A549 (cell line): ENCODE data around the gene COA8. TPM values are rescaled to one million over a fixed set of nuclear protein-coding genes. Genes with fewer than 3 reads are reported as not detected.

Experiments used
- ATAC-seq, 2 experiments: fragments of 200-7000 bp in 1 of 2; fragments of >200 bp in 1 of 2; cut with Nextera tagmentation in 1 of 2; cut with Tn5 transposase in 1 of 2; 3 replicates each; pipeline versions ENCODE4 v1.8.0 to v1.9.1; 2018 to 2020; ENCODE audit warnings: mild to moderate bottlenecking in 1 of 2, moderate library complexity in 1 of 2
- CTCF ChIA-PET: fragments of 300-600 bp; sonication (Branson Sonifier 250); formaldehyde crosslinking; extraction: SDS; loops from one replicate; lab custom pipeline; 2021; ENCODE audit warnings: antibody characterized with exemption, inconsistent platforms; lab: Yijun Ruan, JAX
- POLR2A ChIA-PET: fragments of 350-600 bp; formaldehyde crosslinking; extraction: SDS; loops from one replicate; lab custom pipeline; 2021; ENCODE audit warnings: antibody characterized with exemption, inconsistent platforms; lab: Yijun Ruan, JAX
- DNase-seq, 2 experiments: peaks; one replicate each; pipeline versions ENCODE4 v3.0.0 to v3.0.0-alpha.2; 2011 to 2016; ENCODE audit warnings: low read depth in 1 of 2, low spot score in 1 of 2
- FAIRE-seq: peaks from 2 replicates; lab custom pipeline; 2011; peaks lifted over from hg19 to GRCh38; lab: Jason Lieb, UNC
- H3K27ac ChIP-seq, 2 experiments: fragments of >200 bp; sonication (Bioruptor Twin); formaldehyde crosslinking; 3 replicates each; pipeline ENCODE4 v1.5.1; 2016 to 2017
- H3K4me1 ChIP-seq: fragments of >200 bp; sonication (Bioruptor Twin); formaldehyde crosslinking; 3 replicates; pipeline ENCODE4 v1.6.1; 2016
- H3K4me2 ChIP-seq: fragments of >200 bp; sonication (Bioruptor Twin); formaldehyde crosslinking; 3 replicates; pipeline ENCODE4 v1.6.1; 2016
- H3K4me3 ChIP-seq: fragments of >200 bp; sonication (Bioruptor Twin); formaldehyde crosslinking; 3 replicates; pipeline ENCODE4 v1.5.1; 2016
- H3K9me3 ChIP-seq: fragments of >200 bp; sonication (Bioruptor Twin); formaldehyde crosslinking; 3 replicates; pipeline ENCODE4 v1.6.1; 2016
- CBX2 ChIP-seq: fragments of 200-600 bp; sonication (generic); IDR thresholded peaks from 2 replicates; pipeline ENCODE4 v1.6.1; 2016; ENCODE audit warnings: low read depth, mild to moderate bottlenecking, borderline replicate concordance
- CBX8 ChIP-seq: fragments of 200-600 bp; sonication (generic); IDR thresholded peaks from 2 replicates; pipeline ENCODE4 v1.6.1; 2016
- CTCF ChIP-seq: fragments of >200 bp; sonication (Bioruptor Twin); formaldehyde crosslinking; IDR thresholded peaks from 3 replicates; pipeline ENCODE4 v1.5.1; 2016
- ELK1 ChIP-seq: fragments of 150-350 bp; IDR thresholded peaks from 2 replicates; pipeline ENCODE4 v1.6.1; 2014; ENCODE audit warnings: low read depth, mild to moderate bottlenecking, low read length
- ESRRA ChIP-seq: fragments of 150-350 bp; IDR thresholded peaks from 2 replicates; pipeline ENCODE4 v1.6.1; 2014; ENCODE audit warnings: mild to moderate bottlenecking, low read length, borderline replicate concordance
- FOSL2 ChIP-seq, 2 experiments: fragments of 450-650 bp in 1 of 2; fragments of >200 bp in 1 of 2; sonication (Bioruptor Twin) in 1 of 2; formaldehyde crosslinking; IDR thresholded peaks; 2 replicates each; pipeline versions ENCODE4 v1.5.0 to v1.6.1; 2016 to 2020; ENCODE audit warnings: mild to moderate bottlenecking in 1 of 2, moderate library complexity in 1 of 2
- GATA3 ChIP-seq: IDR thresholded peaks from 2 replicates; pipeline ENCODE4 v1.6.1; 2012; ENCODE audit warnings: borderline replicate concordance
- HDAC2 ChIP-seq: fragments of 200-600 bp; sonication (generic); IDR thresholded peaks from 2 replicates; pipeline ENCODE4 v1.6.1; 2016
- HOXA7 ChIP-seq: fragments of 250-450 bp; sonication (Bioruptor Pico); IDR thresholded peaks from 2 replicates; pipeline ENCODE4 v1.5.0; 2020; ENCODE audit warnings: mild to moderate bottlenecking, moderate library complexity
- KDM1A ChIP-seq: fragments of 200-600 bp; sonication (generic); IDR thresholded peaks from 2 replicates; pipeline ENCODE4 v1.6.1; 2016; ENCODE audit warnings: low read depth, mild to moderate bottlenecking
- KDM5A ChIP-seq: fragments of 200-600 bp; sonication (generic); IDR thresholded peaks from 2 replicates; pipeline ENCODE4 v1.6.1; 2016; ENCODE audit warnings: antibody characterized with exemption, mild to moderate bottlenecking
- MAFK ChIP-seq: fragments of 450-650 bp; IDR thresholded peaks from 2 replicates; pipeline ENCODE4 v1.6.1; 2014; ENCODE audit not compliant: partially characterized antibody
- MAZ ChIP-seq: fragments of 150-350 bp; IDR thresholded peaks from 2 replicates; pipeline ENCODE4 v1.6.1; 2014; ENCODE audit warnings: antibody characterized with exemption, low read depth, low read length, borderline replicate concordance
- NFE2L2 ChIP-seq: fragments of 150-350 bp; conservative IDR thresholded peaks from 2 replicates; pipeline ENCODE4 v1.6.1; 2014; ENCODE audit warnings: low read length
- POLR2A ChIP-seq: IDR thresholded peaks from 2 replicates; pipeline ENCODE4 v1.6.1; 2012; ENCODE audit warnings: mild to moderate bottlenecking, low read length
- POLR2AphosphoS2 ChIP-seq: conservative IDR thresholded peaks from 2 replicates; pipeline ENCODE4 v1.6.1; 2012; ENCODE audit warnings: low read length, improper control_type of control experiment, inconsistent platforms
- RCOR1 ChIP-seq: fragments of 150-350 bp; IDR thresholded peaks from 2 replicates; pipeline ENCODE4 v1.6.1; 2014; ENCODE audit warnings: antibody characterized with exemption, low read length, low read depth
- TP53 ChIP-seq: fragments of 250-450 bp; sonication (Bioruptor Pico); IDR thresholded peaks from 2 replicates; pipeline ENCODE4 v1.5.0; 2021; ENCODE audit warnings: mild to moderate bottlenecking, moderate library complexity
- ZNF302 ChIP-seq: fragments of 250-450 bp; sonication (Bioruptor Pico); IDR thresholded peaks from 2 replicates; pipeline ENCODE4 v1.9.0; 2021; ENCODE audit warnings: inconsistent platforms, mild to moderate bottlenecking, moderate library complexity
- WGBS: methylation state at CpG from one replicate; pipeline ENCODE4 v1.1.6; 2017; ENCODE audit errors: missing lambda C conversion rate; 5-methylcytosine and 5-hydroxymethylcytosine counted together
- polyA plus RNA-seq, 4 experiments: library from polyadenylated mRNA; depleted of rRNA in 3 of 4; stranded (reverse); fragments of >200 nt; fragmentation: RNase III in 1 of 4; extraction: RNeasy Plus Mini Kit Qiagen cat#74134 plus additional on column Dnase treatment in 1 of 4; gene quantifications; 2 replicates in 3 of 4; 3 replicates in 1 of 4; pipeline ENCODE4 v1.2.3, GENCODE V29; 2011 to 2017
- TF ChIP-seq, protein P1 (sequence below): fragments of 450-650 bp; IDR thresholded peaks from 2 replicates; pipeline ENCODE4 v1.6.1; 2014; ENCODE audit warnings: antibody characterized with exemption
- TF ChIP-seq, protein P2 (sequence below): IDR thresholded peaks from 2 replicates; pipeline ENCODE4 v1.6.1; 2012; ENCODE audit warnings: low read depth, borderline replicate concordance
- TF ChIP-seq, protein P3 (sequence below): fragments of 250-450 bp; sonication (Bioruptor Pico); IDR thresholded peaks from 2 replicates; pipeline ENCODE4 v1.5.0; 2020; ENCODE audit warnings: low read depth, mild to moderate bottlenecking, moderate library complexity
- TF ChIP-seq, protein P4 (sequence below): IDR thresholded peaks from 2 replicates; pipeline ENCODE4 v1.6.1; 2012

Gene COA8
- polyA plus RNA-seq, 2 of the 4 experiments (the other 2 are of a cell fraction), result 29.8 to 34.9 TPM

DNA sequence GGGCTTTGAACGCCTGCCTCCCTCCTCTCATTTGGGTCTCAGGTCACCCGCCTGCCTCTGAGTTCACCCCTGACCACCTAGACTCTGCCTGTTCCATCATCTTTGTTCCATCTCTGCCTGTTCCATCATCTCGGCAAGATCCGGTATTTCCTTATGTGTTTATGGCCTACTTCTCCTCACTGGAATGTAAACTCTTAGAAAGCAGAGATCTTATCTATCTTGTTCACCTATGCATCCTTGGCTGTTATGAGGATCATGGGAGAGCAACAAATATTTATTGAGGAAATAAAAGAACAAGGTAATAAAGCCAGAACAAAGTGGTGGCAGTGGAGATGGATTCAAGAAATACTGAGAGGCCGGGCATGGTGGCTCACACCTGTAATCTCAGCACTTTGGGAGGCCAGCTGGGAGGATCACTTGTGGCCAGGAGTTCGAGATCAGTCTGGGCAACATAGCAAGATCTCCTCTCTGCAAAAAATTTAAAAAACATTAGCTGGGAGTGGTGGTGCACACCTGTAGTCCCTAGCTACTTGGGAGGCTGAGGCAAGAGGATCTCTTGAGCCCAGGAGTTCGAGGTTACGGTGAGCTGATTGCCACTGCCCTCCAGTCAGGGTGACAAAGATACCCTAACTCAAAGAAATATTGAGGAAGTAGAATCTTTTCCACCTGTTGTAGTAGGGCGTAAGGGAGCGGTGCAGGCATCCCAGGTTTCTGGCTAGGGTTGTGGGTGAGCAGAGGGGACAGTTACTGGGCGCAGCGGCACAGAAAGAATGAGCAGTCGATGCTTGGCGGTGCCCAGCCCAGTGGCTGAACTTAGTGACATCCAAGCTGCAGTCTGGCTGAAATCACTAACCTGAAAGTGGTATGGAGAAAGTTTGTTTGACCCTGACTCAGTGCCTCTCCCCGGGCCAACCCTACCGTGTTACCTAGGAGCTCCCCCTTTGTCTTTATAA is 64.6 kb downstream of the COA8 start:
- DNase-seq (no peak), FAIRE-seq (no peak), ATAC-seq (no peak)
- H3K4me2 ChIP-seq, result peak overlapping the region; percentile 76
- 83% methylated on average over 16 of the region's 16 CpGs for whole genome bisulfite sequencing
- CTCF ChIA-PET, result interaction anchor here (1.0 kb wide), 1 partner anchor 44 kb away, joined by 3 read pairs; no protein-coding TSS in a partner anchor
- POLR2A ChIA-PET, result interaction anchor here (0.5 kb wide), 1 partner anchor 12 kb away, joined by 3 read pairs; no protein-coding TSS in a partner anchor
- peak overlapping the region; percentile 96 to 98 for H3K27ac ChIP-seq
- no peak for TF ChIP-seq CBX8
- TF ChIP-seq POLR2AphosphoS2, result no peak
- TF ChIP-seq GATA3, result no peak
- no peak for TF ChIP-seq ESRRA
- TF ChIP-seq KDM5A, result no peak
- no peak for TF ChIP-seq CBX2
- TF ChIP-seq HDAC2, result no peak
- TF ChIP-seq ZNF302 (CRISPR knock-in tag), result no peak
- no peak for TF ChIP-seq HOXA7 (CRISPR knock-in tag)
- TF ChIP-seq MAZ, result no peak
- TF ChIP-seq, protein P1, sequence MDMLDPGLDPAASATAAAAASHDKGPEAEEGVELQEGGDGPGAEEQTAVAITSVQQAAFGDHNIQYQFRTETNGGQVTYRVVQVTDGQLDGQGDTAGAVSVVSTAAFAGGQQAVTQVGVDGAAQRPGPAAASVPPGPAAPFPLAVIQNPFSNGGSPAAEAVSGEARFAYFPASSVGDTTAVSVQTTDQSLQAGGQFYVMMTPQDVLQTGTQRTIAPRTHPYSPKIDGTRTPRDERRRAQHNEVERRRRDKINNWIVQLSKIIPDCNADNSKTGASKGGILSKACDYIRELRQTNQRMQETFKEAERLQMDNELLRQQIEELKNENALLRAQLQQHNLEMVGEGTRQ, result no peak
- TF ChIP-seq, protein P2, sequence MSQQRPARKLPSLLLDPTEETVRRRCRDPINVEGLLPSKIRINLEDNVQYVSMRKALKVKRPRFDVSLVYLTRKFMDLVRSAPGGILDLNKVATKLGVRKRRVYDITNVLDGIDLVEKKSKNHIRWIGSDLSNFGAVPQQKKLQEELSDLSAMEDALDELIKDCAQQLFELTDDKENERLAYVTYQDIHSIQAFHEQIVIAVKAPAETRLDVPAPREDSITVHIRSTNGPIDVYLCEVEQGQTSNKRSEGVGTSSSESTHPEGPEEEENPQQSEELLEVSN, result no peak
- TF ChIP-seq, protein P3, sequence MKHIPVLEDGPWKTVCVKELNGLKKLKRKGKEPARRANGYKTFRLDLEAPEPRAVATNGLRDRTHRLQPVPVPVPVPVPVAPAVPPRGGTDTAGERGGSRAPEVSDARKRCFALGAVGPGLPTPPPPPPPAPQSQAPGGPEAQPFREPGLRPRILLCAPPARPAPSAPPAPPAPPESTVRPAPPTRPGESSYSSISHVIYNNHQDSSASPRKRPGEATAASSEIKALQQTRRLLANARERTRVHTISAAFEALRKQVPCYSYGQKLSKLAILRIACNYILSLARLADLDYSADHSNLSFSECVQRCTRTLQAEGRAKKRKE (CRISPR knock-in tag), result no peak
- TF ChIP-seq KDM1A, result no peak
- no peaks in the 10 kb centered on the region for H3K9me3 ChIP-seq
- H3K4me3 ChIP-seq, result no peak overlapping the region
- peaks cover 47% of the 10 kb centered on the region for H3K4me1 ChIP-seq

DNA sequence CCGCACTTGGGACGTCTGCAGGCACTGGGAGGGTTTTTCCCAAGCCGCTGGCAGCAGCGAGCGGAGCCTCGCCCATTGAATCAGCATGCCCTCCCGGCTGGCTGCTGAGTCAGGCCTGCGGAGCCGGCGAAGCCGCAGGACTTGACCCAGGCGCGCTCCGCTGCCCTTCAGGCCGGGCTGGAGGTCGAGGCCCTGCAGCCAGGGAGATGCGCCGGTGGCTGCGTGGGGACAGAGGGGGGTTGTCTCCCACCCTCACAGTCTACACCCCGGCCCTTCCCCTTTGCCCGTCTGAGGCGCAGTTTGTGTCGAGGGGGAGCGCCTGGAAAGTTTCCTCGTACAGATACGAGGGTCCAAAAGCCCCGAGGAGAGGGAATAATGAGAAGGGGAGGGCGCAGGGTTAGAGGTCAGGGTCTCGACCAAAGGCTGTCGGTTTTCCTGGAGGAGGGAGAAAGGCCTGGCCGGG is 65.5 kb downstream of the COA8 start:
- H3K4me3 ChIP-seq, result peak overlapping the region; percentile 78
- peak overlapping the region; percentile 96 to 98 for H3K27ac ChIP-seq
- peaks cover 48% of the 10 kb centered on the region for H3K4me1 ChIP-seq
- FAIRE-seq (no peak), ATAC-seq (peak; percentile 73 to 76), DNase-seq (peak; percentile 72 to 83)
- no peaks in the 10 kb centered on the region for H3K9me3 ChIP-seq
- WGBS, result 3% methylated on average over 12 of the region's 31 CpGs
- peak; percentile 74 for TF ChIP-seq POLR2A
- no peak for TF ChIP-seq ELK1
- TF ChIP-seq FOSL2 (IDR thresholded peaks at IDR 0.05), result no peak
- peak; percentile 66 for TF ChIP-seq FOSL2 (CRISPR knock-in tag; IDR thresholded peaks at IDR 0.05)
- 0 out of 2 replicates have a peak, but pooled peaks have one; percentile 17 for TF ChIP-seq GATA3
- TF ChIP-seq TP53 (CRISPR knock-in tag), result peak; percentile 40; the same call in 1 of the 2 replicates
- no peak for TF ChIP-seq RCOR1
- TF ChIP-seq, protein P4, sequence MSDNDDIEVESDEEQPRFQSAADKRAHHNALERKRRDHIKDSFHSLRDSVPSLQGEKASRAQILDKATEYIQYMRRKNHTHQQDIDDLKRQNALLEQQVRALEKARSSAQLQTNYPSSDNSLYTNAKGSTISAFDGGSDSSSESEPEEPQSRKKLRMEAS, result peak; percentile 90
- TF ChIP-seq NFE2L2, result 0 out of 2 replicates have a peak, but pooled peaks have one; percentile 33
- no peak for TF ChIP-seq CTCF
- peak; percentile 93 for TF ChIP-seq MAFK
- TF ChIP-seq, protein P2, result peak; percentile 81
- peak; percentile 89 for TF ChIP-seq ESRRA
- ChIA-PET CTCF (interaction anchor here (0.5 to 1.0 kb wide), 4 partner anchors 23 to 57 kb away, joined by 3 read pairs; no protein-coding TSS in a partner anchor), POLR2A (interaction anchor here (0.5 to 1.3 kb wide), 2 partner anchors 52 to 1792 kb away, joined by 4 to 6 read pairs; no protein-coding TSS in a partner anchor)
- H3K4me2 ChIP-seq, result peak overlapping the region; percentile 76
